DOHH2 (cell line): ENCODE measurements around the gene CENPP.
A peak's percentile ranks its signal among the peaks of the same experiment; 100 is the strongest.

Experiments used
- H3F3A ChIP-seq: fragments of 200-600 bp; sonication (generic), shearing (Covaris generic); 2 replicates; pipeline ENCODE4 v1.6.0; 2016; ENCODE audit warnings: antibody characterized with exemption, mild to moderate bottlenecking; ENCODE audit not compliant: control insufficient read depth, insufficient read depth
- H3K27ac ChIP-seq: fragments of 200-600 bp; sonication (generic); 2 replicates; pipeline ENCODE4 v1.5.1; 2014; ENCODE audit warnings: low read depth, mild to moderate bottlenecking, low read length, moderate library complexity
- H3K27me3 ChIP-seq: fragments of 200-600 bp; sonication (generic); 2 replicates; pipeline ENCODE4 v1.6.1; 2014; ENCODE audit warnings: mild to moderate bottlenecking, low read length, mixed read lengths; ENCODE audit not compliant: control insufficient read depth
- H3K36me3 ChIP-seq: fragments of 200-600 bp; sonication (generic); 2 replicates; pipeline ENCODE4 v1.6.1; 2014; ENCODE audit warnings: mild to moderate bottlenecking, low read length, moderate library complexity, mixed read lengths; ENCODE audit not compliant: control insufficient read depth
- H3K4me1 ChIP-seq: fragments of 200-600 bp; sonication (generic); 2 replicates; pipeline ENCODE4 v1.6.1; 2014; ENCODE audit warnings: mild to moderate bottlenecking, low read length, mixed read lengths; ENCODE audit not compliant: control insufficient read depth
- H3K4me2 ChIP-seq: fragments of 200-600 bp; sonication (generic); 2 replicates; pipeline ENCODE4 v1.6.0; 2014; ENCODE audit warnings: mild to moderate bottlenecking, low read length, moderate library complexity
- H3K4me3 ChIP-seq: fragments of 200-600 bp; sonication (generic); 2 replicates; pipeline ENCODE4 v1.5.1; 2014; ENCODE audit warnings: mild to moderate bottlenecking, low read length, mixed read lengths
- H3K79me2 ChIP-seq: fragments of 200-600 bp; sonication (generic); 2 replicates; pipeline ENCODE4 v1.6.1; 2014; ENCODE audit warnings: mild to moderate bottlenecking, low read length, mixed read lengths; ENCODE audit not compliant: control insufficient read depth
- H3K9me2 ChIP-seq: fragments of 200-600 bp; sonication (generic); replicated peaks from 2 replicates; pipeline ENCODE4 v1.6.1; 2014; ENCODE audit warnings: mild to moderate bottlenecking, low read length, mixed read lengths; ENCODE audit not compliant: control insufficient read depth
- H3K9me3 ChIP-seq: fragments of 200-600 bp; sonication (generic); 2 replicates; pipeline ENCODE4 v1.6.1; 2014; ENCODE audit warnings: antibody characterized with exemption, low read length, mixed read lengths; ENCODE audit not compliant: control insufficient read depth, insufficient read depth
- H4K20me1 ChIP-seq: fragments of 200-600 bp; sonication (generic); 2 replicates; pipeline ENCODE4 v1.6.0; 2014; ENCODE audit warnings: low read depth, mild to moderate bottlenecking, antibody characterized with exemption, low read length, moderate library complexity; ENCODE audit not compliant: control insufficient read depth, insufficient read depth
- CTCF ChIP-seq: fragments of 200-600 bp; sonication (generic); IDR thresholded peaks from one replicate; pipeline ENCODE4 v1.5.1; 2014; ENCODE audit warnings: antibody characterized with exemption, mild to moderate bottlenecking, low read depth, low read length; ENCODE audit not compliant: poor library complexity, severe bottlenecking
- EZH2phosphoT487 ChIP-seq: fragments of 200-600 bp; sonication (generic); IDR thresholded peaks from 2 replicates; pipeline ENCODE4 v1.6.1; 2017; ENCODE audit warnings: borderline replicate concordance, mild to moderate bottlenecking, antibody characterized with exemption, low read length, moderate library complexity, mixed read lengths

CENPP gene

GRCh38 chr9:92295827-92296258 is 29.9 kb upstream of the CENPP start:
- peaks cover 82% of the 10 kb centered on the region for H3K36me3 ChIP-seq
- H3K27ac ChIP-seq, result peak overlapping the region; percentile 88
- no peaks in the 10 kb centered on the region for H3K9me2 ChIP-seq
- peaks cover 5% of the 10 kb centered on the region; the same call in 1 of the 2 replicates for H4K20me1 ChIP-seq
- H3K79me2 ChIP-seq, result peaks cover 52% of the 10 kb centered on the region
- H3K4me1 ChIP-seq, result peaks cover 74% of the 10 kb centered on the region
- peaks cover 37% of the 10 kb centered on the region for H3F3A ChIP-seq
- H3K4me3 ChIP-seq, result peak overlapping the region; percentile 80
- H3K4me2 ChIP-seq, result peak overlapping the region; percentile 83
- no peak for TF ChIP-seq EZH2phosphoT487
- TF ChIP-seq CTCF, result no peak
- no peaks in the 10 kb centered on the region for H3K27me3 ChIP-seq
- no peaks in the 10 kb centered on the region for H3K9me3 ChIP-seq

GRCh38 chr9:92297611-92298010 is 28.1 kb upstream of the CENPP start:
- Histone ChIP-seq H3K79me2 (peaks cover 34% of the 10 kb centered on the region), H3K27ac (no peak overlapping the region), H3K36me3 (peaks cover 82% of the 10 kb centered on the region), H3K4me1 (peaks cover 64% of the 10 kb centered on the region), H3K27me3 (no peaks in the 10 kb centered on the region), H4K20me1 (no peaks in the 10 kb centered on the region), H3K9me2 (no peaks in the 10 kb centered on the region), H3F3A (peaks cover 40% of the 10 kb centered on the region), H3K4me3 (no peak overlapping the region), H3K4me2 (no peak overlapping the region), H3K9me3 (no peaks in the 10 kb centered on the region)
- TF ChIP-seq CTCF, result no peak
- no peak for TF ChIP-seq EZH2phosphoT487

GRCh38 chr9:92298036-92298435 is 27.7 kb upstream of the CENPP start:
- TF ChIP-seq CTCF (no peak), EZH2phosphoT487 (no peak)
- Histone ChIP-seq H3K4me1 (peaks cover 64% of the 10 kb centered on the region), H3K27me3 (no peaks in the 10 kb centered on the region), H3K36me3 (peaks cover 82% of the 10 kb centered on the region), H3K9me2 (no peaks in the 10 kb centered on the region), H3K27ac (no peak overlapping the region), H3K79me2 (peaks cover 30% of the 10 kb centered on the region), H3K4me2 (no peak overlapping the region), H4K20me1 (no peaks in the 10 kb centered on the region), H3K9me3 (no peaks in the 10 kb centered on the region), H3K4me3 (no peak overlapping the region), H3F3A (peaks cover 40% of the 10 kb centered on the region)

- no peaks in the 10 kb centered on the region for H4K20me1 ChIP-seq
- H3K27me3 ChIP-seq, result no peaks in the 10 kb centered on the region
- no peaks in the 10 kb centered on the region for H3K9me3 ChIP-seq
- H3K4me2 ChIP-seq, result peak overlapping the region; percentile 61
- H3K9me2 ChIP-seq, result no peaks in the 10 kb centered on the region
- peak overlapping the region; percentile 53 for H3K27ac ChIP-seq
- TF ChIP-seq CTCF, result no peak
- TF ChIP-seq EZH2phosphoT487, result no peak
- peaks cover 91% of the 10 kb centered on the region for H3K36me3 ChIP-seq
- peaks cover 20% of the 10 kb centered on the region for H3K79me2 ChIP-seq
- H3K4me1 ChIP-seq, result peaks cover 61% of the 10 kb centered on the region
- peaks cover 37% of the 10 kb centered on the region for H3F3A ChIP-seq
- peak overlapping the region; percentile 44 for H3K4me3 ChIP-seq
Measured at GRCh38 chr9:92299116-92299515, 26.6 kb upstream of the CENPP start.
